ENCODE measurements around the gene CGN.

- TF ChIP-seq, protein P1, sequence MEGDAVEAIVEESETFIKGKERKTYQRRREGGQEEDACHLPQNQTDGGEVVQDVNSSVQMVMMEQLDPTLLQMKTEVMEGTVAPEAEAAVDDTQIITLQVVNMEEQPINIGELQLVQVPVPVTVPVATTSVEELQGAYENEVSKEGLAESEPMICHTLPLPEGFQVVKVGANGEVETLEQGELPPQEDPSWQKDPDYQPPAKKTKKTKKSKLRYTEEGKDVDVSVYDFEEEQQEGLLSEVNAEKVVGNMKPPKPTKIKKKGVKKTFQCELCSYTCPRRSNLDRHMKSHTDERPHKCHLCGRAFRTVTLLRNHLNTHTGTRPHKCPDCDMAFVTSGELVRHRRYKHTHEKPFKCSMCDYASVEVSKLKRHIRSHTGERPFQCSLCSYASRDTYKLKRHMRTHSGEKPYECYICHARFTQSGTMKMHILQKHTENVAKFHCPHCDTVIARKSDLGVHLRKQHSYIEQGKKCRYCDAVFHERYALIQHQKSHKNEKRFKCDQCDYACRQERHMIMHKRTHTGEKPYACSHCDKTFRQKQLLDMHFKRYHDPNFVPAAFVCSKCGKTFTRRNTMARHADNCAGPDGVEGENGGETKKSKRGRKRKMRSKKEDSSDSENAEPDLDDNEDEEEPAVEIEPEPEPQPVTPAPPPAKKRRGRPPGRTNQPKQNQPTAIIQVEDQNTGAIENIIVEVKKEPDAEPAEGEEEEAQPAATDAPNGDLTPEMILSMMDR (IDR thresholded peaks at IDR 0.05): no peak
- TF ChIP-seq POLR2A (IDR thresholded peaks at IDR 0.05): no peak
These were observed 42.5 kb downstream of the CGN start for GRCh38 chr1:151553659-151554058.
